ENCODE results near the gene ESPNL.
"Not testable (repeated sequence)": the region's sequence is repeated elsewhere in the genome, so short reads cannot be mapped to it uniquely, and the experiment has no call there.

Gene ESPNL

DNA sequence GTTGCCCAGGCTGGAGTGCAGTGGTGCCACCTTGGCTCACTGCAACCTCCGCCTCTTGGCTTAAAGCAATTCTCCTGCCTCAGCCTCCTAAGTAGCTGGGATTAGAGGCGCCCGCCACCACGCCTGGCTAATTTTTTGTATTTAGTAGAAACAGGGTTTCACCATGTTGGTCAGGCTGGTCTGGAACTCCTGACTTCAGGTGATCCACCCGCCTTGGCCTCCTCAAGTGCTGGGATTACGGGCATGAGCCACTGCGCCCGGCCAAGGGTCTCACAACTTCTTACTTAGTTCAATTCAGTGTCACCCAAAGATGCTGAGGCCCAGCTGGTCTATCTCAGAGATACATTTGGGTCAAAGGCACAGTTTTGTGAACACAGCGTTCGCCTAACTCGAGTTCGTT lies 15.6 kb downstream of the ESPNL start:
- not testable (repeated sequence) for DNase-seq (ENCODE audit: low read depth in 2 of 2)

DNA sequence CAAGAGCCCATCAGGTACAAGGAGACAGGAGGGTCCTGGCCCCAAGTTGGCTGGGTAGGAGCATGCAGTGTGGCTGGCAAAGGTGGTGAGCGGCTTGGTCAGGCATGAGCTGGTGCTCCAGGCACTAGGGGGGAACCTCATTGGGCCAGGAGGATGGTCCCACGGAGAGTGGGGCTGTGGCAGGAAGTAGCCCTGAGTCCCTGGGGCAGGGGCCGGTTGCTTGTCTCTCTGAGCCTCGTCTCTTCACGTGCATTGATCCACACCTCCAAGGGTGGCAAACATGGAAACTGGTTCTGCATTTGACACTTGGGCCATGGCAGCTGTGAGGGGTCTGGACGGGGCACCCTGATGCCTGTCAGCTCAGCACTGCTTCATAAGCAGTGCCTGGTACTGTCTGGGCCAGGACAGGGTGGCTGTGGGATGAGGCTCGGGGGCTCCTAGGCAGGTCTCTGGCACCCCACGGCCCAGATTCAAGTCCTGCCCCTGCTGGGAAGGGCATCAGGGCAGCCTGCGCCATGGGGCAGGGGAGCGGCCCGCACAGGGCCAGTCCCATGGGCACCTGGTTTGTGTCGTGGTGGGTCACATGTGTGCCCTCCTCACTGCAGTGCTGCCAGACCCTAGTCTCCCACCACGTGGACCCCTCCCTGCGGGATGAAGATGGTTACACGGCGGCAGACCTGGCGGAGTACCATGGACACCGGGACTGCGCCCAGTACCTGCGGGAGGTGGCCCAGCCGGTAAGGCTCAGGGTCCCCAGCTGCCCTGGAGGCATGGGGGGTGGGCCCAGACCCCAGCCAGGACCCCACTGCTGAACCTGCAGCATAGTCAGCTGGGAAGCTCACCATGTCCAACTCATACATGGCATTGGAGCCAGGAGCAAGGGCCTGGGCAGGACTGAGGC lies 16.4 kb downstream of the ESPNL start:
- no peak for DNase-seq (ENCODE audit: low read depth in 2 of 2)

DNA sequence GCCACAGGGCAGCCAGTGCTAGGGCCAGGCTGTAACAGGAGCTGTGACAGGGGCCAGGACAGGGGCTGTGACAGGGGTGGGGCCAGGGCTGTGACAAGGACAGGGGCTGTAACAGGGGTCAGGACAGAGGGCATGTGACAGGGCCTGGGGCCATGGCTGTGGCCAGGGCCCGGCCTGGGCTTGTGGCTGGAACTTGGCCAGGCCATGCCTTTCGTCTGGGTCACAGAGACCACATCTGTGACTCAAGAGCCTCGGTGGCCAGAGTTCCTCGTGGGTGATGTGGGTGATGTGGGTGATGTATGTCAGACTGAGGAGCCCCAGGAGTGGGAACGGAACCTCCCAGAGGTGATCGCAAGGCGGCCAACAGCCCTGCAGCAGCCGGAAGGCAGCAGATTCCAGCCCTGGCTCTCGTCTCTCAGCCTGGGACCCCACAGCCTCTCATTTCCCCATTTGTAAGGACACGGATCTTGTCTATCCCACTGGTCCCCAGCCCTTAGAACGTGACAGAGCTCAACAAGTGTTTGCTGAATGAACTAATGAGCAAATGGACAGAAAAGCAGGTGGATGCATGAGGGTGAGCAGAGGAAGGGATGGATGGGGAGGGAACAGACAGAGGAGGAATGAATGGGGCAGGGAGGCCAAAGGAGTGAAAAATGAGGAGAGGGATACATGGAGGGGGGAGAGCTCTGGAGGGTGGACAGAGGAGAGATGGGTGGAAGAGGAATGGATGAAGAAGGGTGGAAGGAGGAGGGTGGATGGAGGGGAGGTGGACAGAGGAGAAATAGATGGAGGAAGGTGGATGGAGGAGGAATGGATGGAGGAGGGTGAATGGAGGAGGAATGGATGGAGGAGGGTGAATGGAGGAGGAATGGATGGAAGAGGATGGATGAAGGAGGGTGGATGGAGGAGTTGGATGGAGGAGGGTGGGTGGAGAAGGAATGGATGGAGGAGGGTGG lies 17.3 kb downstream of the ESPNL start:
- DNase-seq (ENCODE audit: low read depth in 2 of 2), result no peak

DNA sequence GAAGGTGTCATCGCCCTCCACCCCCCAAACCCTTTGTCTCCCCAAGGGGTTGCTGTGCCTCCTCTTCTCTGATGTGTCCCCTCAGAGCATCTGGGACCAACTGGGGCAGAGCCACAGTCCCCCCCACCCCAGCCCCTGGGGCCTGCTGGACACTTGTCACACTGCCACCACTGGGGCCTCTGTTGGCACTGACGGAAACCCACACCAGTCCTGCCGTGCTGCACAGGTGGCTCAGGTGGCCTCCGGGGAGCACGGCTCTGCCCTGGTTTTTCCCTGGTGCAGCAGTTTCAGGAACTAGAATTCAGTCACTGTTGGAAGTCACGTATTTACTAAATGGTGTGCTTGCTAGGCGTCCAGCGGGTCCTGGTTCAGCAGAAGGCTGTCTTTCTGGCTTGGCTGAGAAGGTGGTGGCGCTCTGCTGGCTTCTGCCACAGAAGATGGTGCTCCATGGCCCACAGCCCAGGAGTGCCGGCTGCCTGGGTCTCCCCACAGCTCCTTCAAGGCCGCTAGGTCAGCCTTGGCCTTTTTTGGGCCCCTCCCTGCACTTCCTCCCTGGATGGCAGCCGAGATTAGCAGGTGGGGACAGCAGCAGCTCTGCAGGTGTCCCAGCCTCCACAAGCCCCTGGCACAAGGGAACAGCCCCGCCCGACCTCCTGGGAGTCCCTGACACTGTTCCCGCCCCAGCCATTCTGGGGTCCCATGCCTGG lies 19.8 kb downstream of the ESPNL start:
- DNase-seq (ENCODE audit: low read depth in 2 of 2), result no peak

DNA sequence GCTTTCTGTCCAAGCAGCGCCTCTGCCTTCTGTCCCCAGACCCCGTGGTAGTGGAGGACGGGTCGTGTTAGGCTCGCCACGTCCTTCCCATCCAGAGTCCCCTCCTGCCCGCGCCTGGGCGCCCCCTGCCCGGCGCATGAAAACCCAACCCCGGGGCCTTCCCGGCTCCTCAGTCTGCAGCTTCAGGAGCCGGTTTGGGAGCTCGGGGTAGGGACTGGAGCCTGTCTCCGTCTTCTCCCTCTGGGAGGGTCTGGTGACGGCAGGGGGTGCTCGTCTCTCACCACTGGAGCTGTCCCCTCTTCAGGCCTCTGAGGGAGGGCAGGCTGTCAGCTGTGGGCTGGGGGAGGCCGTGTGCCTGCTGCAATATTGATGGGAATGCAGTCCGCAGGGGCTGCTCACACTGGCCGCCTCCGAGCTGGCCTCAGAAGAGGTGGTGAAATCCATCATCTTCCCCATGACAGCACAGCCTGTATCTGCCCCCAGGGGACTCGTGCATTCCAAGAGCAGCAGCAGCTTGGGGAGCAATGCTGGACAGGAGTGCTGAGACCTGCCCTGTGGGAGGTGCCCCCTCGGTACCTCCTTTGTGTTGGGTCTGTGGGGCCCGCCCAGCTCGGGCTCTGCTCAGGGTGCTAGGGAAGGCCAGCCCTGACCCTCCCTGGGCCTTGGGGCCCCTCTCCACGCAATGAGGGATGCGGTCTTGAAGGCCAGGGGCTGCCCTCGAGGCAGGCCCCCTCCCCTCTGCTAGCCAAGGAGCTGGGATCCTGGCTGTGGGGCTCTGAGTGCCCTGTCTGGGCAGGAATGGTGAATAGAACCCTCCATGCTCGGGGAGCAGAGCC lies 20.5 kb downstream of the ESPNL start:
- DNase-seq (ENCODE audit: low read depth in 2 of 2), result no peak

DNA sequence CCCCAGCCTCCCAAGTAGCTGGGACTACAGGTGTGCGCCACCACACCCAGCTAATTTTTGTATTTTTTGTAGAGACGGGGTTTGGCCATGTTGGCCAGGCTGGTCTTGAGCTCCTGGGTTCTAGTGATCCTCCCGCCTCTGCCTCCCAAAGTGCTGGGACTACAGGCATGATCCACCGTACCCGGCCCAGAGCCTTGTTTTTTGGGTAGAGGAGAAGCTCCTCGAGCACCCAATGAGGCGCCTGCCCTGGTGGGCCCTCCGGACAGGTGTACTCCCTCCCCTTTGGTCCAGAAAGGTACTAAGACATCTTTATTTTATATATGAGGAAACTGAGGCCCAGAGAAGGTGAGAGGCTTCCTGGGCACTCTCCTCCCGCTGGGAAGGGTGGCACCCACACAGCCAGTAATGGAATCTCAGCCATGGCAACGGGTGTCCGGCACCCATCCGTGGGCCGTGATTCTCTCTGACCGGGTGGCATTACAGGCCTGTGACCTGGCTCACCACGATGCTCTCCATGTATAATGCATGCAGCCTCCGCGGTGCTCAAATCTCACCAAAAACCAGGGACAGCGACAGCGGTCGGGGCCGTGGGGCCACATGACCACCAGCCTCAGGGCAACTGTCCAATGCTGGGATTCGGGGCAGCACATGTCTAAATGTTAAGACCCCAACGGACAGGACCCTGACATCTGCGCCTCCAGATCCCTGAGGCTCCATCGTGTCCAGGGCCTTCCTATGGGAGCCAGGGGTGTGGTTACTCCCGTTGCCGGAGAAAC lies 21.6 kb downstream of the ESPNL start:
- no peak for DNase-seq (ENCODE audit: low read depth in 2 of 2)

DNA sequence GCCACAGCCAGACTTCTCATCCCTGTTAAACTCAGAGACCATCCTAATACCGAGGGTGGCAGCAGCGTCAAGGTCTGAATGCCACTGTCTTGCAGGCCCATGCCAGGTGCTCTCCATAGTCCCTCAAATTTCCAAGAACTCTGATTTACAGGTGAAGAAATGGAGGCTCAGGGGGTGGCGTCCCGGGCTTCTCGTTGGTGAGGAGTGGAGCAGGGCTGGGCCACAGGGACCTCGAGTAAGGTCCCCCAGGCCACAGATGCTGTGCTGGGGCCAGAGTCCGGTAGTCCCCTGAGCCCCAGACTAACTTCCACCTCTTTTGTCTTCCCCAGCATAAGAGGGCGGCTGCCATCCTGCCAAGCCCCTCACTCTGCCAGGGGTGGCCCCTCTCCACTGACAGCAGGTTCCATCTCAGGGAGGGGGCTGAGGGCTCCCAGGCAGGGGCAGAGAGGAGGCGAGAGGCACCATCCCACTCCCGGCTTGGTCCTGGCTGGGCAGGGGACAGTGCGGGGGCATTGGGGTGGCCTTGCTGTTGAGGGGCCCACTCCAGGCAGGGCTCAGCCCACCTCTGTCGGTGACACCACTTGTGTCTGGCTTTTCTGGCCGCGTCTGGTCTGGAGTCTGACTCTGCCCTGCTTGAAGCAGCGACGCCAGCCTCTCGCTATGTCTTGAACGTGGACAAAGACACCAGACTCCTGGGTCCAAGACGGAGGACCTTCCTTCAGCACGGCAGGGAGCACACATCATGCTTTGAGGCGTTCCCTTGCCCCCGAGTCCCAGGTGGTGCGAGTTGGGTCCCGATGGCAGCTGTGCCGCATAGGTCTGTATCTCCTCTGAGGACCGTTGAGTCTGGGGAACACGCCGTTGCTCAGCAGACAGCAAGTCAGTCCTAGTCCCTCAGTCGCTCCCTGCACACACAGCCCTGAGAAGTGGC lies 22.4 kb downstream of the ESPNL start:
- DNase-seq (ENCODE audit: low read depth in 2 of 2), result no peak

DNA sequence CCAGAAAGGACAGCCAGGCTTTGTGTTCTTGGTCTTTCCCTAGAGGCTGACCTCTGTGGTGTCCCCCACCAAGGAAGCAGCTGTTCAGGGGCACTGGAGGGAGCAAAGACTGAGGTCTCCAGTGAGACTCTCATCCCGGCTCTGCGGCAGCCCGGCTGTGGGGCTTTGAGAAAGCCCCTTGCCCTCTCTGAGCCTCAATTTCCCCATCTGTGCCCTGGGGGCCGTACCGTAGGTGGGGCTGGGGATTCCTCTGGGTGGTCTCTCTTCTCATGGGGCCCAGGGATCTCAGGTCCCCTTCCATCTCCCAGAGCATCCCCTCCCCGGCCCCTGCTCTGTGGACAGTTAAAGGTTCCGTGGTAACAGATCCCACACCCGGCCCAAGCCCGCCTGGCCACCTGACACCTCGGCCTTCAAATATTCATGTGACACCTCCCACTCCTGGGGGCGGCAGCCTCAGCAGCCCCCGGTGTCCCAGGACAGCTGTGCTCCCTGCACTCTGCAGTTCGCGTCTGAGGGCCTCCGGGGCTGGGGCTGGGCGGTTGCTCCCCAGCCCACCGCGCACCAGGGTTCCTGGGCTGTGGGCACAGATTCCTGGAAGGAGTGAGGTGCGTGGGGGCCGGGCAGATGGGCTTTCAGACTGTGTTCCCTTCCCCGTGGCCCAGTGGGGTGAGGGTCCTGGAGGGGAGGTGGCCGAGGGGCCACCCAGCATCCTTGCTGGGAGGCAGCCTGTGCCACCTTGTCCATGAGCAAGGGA lies 23.3 kb downstream of the ESPNL start:
- DNase-seq (ENCODE audit: low read depth in 2 of 2), result no peak

DNA sequence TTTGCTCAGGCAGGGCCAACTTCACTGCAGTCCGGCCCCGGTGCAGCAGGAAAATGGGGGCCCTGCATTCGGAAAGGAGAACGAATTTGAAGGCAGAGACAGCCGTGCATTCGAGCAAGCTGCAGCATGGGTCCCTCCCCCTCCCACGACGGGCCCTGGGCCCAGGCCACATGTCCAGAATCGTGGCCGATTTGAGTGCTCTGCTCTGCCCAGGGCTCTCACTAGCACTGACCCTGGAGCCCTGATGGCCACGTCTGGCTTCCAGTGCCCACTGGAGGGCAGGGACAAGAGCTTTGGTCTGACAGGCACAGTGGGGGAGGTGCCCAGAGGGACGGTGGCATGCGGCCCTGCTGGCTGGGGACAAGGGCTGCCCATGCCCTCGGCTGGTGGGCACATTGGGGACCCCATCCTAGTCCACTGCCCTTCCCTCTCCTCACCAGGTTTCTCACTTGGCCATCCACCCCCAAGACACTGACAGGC lies 23.9 kb downstream of the ESPNL start:
- no peak for DNase-seq (ENCODE audit: low read depth in 2 of 2)

DNA sequence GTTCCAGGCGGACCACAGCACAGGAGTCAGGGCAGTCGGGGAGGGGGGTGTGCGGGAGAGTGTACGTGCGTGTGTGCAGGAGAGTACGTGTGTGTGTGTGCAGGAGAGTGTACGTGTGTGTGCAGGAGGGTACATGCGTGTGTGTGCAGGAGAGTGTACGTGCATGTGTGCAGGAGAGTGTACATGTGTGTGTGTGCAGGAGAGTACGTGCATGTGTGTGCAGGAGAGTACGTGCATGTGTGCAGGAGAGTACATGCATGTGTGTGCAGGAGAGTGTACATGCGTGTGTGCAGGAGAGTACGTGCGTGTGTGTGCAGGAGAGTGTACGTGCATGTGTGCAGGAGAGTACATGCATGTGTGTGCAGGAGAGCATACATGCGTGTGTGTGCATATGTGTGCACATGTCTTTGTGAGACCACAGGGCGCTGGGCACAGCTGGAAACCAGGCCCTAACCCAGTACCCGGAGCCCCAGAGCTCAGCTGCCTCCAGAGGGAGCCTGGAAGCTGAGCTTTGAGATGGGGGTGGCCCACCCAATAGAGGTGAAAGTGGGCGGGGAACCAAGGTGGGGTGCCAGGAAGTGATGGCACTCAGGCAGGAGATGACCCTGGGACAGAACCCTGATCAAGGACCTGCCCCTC lies 24.5 kb downstream of the ESPNL start:
- DNase-seq (ENCODE audit: low read depth in 2 of 2), result no peak

DNA sequence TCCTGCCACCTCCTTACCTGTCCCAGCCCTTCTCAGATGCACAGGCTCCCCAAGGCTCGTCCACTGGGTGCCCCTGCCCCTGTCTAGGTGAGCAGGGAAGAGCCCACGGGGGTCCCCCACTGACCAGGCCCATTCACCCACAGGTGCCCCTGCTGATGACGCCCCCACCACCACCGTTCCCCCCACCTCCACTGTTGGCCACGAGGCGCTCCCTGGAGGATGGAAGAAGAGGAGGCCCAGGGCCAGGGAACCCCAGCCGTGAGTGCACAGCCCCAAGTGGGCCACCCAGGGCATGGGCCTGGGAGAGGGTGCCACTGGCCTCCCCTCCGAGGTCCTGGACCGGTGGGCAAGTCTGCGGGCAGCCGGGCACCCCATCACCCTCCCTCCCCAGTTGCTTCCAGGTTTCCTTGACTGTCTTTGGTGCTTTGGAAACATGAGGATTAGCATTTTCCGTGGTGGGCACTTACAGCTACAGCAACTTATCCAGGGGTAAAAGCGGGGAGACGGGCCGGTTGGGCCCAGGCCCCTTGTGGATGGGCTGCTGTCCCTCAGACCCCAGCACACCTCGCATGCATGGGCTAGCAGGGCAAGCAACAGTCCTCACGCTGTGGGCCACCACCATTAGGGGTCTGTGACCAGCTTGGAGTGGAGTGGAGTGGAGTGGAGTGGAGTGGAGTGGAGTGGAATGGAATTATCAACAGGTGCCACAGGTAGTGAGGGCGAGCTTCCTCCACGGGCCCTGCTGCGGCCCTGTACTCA lies 25.2 kb downstream of the ESPNL start:
- DNase-seq (ENCODE audit: low read depth in 2 of 2), result no peak

DNA sequence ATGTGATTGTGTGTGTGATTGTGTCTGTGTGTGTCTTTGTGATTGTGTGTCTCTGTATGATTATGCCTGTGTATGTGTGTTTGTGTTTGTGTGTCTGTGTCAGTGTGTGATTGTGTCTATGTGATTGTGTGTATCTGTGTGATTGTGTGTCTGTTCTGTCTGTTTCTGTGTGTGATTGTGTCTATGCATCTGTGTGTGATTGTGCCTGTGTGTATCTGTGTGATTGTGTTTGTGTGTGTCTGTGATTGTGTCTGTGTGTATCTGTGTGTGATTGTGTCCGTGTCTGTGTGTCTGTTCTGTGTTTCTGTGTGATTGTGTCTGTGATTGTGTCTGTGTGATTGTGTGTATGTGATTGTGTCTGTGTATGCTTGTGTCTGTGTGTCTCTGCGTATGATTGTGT lies 26.2 kb downstream of the ESPNL start:
- DNase-seq (ENCODE audit: low read depth in 2 of 2), result no peak

DNA sequence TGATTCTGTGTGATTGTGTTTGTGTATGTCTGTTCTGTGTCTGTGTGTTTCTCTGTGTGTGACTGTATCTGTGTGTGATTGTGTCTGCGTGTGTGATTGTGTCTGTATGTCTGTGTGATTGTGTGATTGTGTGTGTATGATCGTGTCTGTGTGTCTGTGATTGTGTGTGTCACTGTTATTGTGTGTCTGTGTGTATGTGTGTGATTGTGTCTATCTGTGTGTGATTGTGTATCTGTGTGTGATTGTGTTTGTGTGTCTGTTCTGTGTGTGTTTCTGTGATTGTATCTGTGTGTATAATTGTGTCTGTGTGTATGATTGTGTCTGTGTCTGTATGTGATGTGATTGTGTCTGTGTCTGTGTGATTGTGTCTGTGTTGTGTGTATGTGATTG lies 26.6 kb downstream of the ESPNL start:
- no peak for DNase-seq (ENCODE audit: low read depth in 2 of 2)

DNA sequence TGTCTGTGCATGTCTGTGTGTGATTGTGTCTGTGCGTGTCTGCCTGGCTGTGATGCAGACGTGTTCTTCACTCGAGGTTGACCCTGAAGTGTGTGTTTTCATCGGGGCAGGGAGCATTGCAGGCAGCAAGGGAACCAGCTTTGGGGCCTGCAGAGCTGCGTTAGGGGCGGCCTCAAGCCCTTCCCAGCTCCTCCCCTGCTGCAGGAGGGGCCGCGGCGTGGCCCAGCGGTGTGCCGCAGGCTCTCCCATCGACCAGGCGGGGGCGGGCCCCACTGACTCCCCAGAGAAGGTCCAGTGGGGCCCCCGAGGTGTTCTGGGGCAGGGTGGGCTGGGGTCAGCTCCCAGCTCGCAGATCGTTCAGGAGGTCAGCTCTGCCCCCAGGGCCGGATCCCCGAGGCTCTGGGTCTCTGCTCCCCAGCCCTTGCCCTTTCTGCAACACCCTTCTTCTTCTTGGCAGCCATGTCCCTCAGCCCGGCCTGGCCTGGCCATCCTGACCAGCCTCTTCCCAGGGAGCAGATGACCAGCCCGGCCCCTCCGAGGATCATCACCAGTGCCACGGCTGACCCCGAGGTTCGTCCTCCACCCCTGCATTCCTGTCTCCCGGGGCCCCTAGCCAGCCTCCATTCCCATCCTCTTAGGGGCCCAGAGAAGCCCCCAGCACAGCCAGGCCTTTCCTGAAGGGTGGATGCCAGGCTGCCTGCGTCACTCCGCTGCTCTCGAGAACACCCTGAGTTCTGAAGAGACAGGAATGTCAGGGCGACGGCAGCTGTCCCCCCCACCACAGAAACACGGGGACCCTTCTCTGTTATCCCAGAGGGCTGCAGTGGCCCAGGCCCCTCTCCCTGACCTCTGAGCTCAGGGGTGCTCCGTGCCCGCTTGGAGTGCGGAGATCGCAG lies 27.3 kb downstream of the ESPNL start:
- DNase-seq (ENCODE audit: low read depth in 2 of 2), result no peak

DNA sequence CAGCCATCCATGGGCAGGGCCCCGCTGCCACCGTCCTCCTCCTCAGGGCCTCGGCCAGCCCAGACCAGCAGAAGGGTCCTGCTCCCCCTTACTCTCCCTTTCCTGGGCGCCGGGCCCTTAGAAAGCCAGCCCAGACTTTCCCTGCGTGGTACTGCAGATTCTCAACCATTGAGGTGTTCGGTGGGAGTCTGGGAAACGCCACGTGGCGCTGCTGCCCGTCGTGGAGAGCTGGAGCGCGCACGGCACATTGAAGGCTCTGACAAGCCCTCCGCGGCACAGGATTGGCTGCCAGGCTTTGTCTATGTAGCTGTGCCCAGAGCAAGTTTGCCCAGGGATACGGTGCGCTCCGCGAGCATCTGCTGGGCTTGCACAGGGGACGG lies 27.9 kb downstream of the ESPNL start:
- no peak for DNase-seq (ENCODE audit: low read depth in 2 of 2)

DNA sequence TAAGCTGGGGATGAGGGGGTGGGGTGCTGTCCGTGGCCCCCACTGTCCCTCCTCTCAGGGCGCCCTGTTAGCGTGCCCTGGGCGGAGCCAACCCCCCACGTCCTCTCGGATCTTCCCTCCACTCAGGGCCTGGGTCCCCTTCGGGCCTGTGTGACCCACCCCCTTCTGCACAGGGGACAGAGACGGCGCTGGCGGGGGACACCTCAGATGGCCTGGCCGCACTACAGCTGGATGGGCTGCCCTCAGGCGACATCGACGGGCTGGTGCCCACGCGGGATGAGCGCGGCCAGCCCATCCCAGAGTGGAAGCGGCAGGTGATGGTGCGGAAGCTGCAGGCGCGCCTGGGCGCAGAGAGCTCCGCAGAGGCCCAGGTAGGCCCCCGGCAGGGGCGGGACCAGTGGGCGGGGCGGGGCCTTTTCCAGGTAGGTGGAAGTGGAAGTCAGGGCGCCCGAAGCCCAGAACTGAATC lies 28.4 kb downstream of the ESPNL start:
- DNase-seq (ENCODE audit: low read depth in 2 of 2), result no peak
